Neural crest cell (in vitro differentiated cells): ENCODE measurements around the gene NUAK2. TPM values are rescaled to one million over a fixed set of nuclear protein-coding genes. Genes with fewer than 3 reads are reported as not detected.
A peak's percentile ranks its signal among the peaks of the same experiment; 100 is the strongest.

Source experiments
- DNase-seq: peaks from one replicate; pipeline ENCODE4 v3.0.0; 2021; ENCODE audit warnings: low read depth, mixed read lengths, low spot score
- H3K27ac Mint-ChIP-seq: one replicate; pipeline ENCODE4 v1.8.0; 2021; ENCODE audit warnings: mild to moderate bottlenecking, mixed read lengths; ENCODE audit not compliant: unreplicated experiment
- H3K27me3 Mint-ChIP-seq: 2 replicates; pipeline ENCODE4 v1.8.0; 2021; ENCODE audit warnings: low read depth, mild to moderate bottlenecking, mixed read lengths
- H3K36me3 Mint-ChIP-seq: 2 replicates; pipeline ENCODE4 v1.8.0; 2021; ENCODE audit warnings: low read depth, mild to moderate bottlenecking, mixed read lengths
- H3K4me1 Mint-ChIP-seq: 2 replicates; pipeline ENCODE4 v1.8.0; 2021; ENCODE audit warnings: mixed read lengths
- H3K4me3 Mint-ChIP-seq: one replicate; pipeline ENCODE4 v1.8.0; 2021; ENCODE audit warnings: mild to moderate bottlenecking, mixed read lengths
- H3K9me3 Mint-ChIP-seq: 2 replicates; pipeline ENCODE4 v1.8.0; 2021; ENCODE audit warnings: mixed read lengths
- CTCF ChIP-seq: fragments of 200-600 bp; sonication (generic); conservative IDR thresholded peaks from 2 replicates; pipeline ENCODE4 v1.5.0; 2021; ENCODE audit warnings: antibody characterized with exemption, mild to moderate bottlenecking
- total RNA-seq: library from RNA; stranded (reverse); gene quantifications from 2 replicates; pipeline ENCODE4 v1.2.1, GENCODE V29; 2021

Gene NUAK2
- total RNA-seq, 1 donor from 2014 or later, result 15.4 TPM

DNA sequence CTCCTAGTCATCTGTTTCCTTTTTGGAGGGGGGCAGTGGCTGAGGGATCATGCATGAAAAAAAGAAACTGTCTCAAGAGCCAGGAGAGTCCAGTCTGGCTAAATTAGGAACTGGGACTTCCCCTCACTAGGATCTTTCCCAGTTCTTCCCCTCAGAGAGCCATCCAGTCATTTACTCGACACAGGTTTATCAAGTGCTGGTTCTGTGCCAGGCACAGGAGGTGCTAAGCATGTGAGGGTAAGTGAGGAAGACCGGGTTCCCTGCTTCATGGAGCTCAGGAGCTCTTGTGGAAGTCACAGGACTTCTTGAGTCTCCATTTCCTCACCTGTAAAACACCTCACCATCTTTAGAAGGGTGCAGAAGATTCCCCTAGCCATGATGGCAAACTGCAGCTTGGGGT lies 8.6 kb upstream of the NUAK2 start:
- Mint-ChIP-seq H3K4me1 (peaks cover 17% of the 10 kb centered on the region), H3K4me3 (no peak overlapping the region)

DNA sequence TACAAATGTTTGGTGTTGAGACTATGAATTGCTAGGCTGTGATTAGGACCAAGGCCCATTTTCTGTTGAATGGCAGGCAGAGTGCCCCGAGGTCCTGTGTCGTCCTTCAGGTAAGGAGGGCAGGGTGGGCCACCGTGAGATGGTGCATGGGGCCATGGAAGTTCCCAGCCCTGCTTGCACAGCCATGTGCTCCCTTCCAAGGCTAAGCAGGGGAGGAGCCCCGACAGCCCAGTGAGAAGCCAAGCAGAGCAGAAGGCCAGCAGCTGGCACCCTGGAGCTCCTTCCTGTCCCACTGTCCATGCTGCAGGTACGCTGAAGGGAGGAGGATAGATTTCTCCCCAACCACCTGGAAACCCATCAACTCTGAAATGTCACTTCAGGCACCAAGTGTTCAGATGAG lies 8.2 kb upstream of the NUAK2 start:
- Mint-ChIP-seq H3K27me3 (peaks cover 3% of the 10 kb centered on the region), H3K9me3 (no peaks in the 10 kb centered on the region), H3K4me1 (peaks cover 21% of the 10 kb centered on the region), H3K4me3 (no peak overlapping the region), H3K36me3 (no peaks in the 10 kb centered on the region), H3K27ac (no peak overlapping the region)
- DNase-seq, result no peak
- TF ChIP-seq CTCF, result no peak

More for the DNA sequence above, 8.6 kb upstream of the NUAK2 start:
- DNase-seq, result no peak
- Mint-ChIP-seq H3K27me3 (peaks cover 3% of the 10 kb centered on the region), H3K27ac (no peak overlapping the region), H3K36me3 (no peaks in the 10 kb centered on the region), H3K9me3 (no peaks in the 10 kb centered on the region)
- TF ChIP-seq CTCF, result no peak

GRCh38 chr1:205328476-205328875 lies 6.9 kb upstream of the NUAK2 start:
- H3K4me3 Mint-ChIP-seq, result no peak overlapping the region
- H3K27me3 Mint-ChIP-seq, result peaks cover 2% of the 10 kb centered on the region
- no peak overlapping the region for H3K27ac Mint-ChIP-seq
- no peaks in the 10 kb centered on the region for H3K36me3 Mint-ChIP-seq
- no peak for DNase-seq
- H3K4me1 Mint-ChIP-seq, result peaks cover 21% of the 10 kb centered on the region
- TF ChIP-seq CTCF, result no peak
- no peaks in the 10 kb centered on the region for H3K9me3 Mint-ChIP-seq

- Mint-ChIP-seq H3K27me3 (no peaks in the 10 kb centered on the region), H3K4me3 (no peak overlapping the region), H3K4me1 (peaks cover 24% of the 10 kb centered on the region), H3K9me3 (no peaks in the 10 kb centered on the region), H3K36me3 (no peaks in the 10 kb centered on the region), H3K27ac (peak overlapping the region; percentile 47)
- DNase-seq, result no peak
- no peak for TF ChIP-seq CTCF
Observed at GRCh38 chr1:205326812-205327466, 5.4 kb upstream of the NUAK2 start.

DNA sequence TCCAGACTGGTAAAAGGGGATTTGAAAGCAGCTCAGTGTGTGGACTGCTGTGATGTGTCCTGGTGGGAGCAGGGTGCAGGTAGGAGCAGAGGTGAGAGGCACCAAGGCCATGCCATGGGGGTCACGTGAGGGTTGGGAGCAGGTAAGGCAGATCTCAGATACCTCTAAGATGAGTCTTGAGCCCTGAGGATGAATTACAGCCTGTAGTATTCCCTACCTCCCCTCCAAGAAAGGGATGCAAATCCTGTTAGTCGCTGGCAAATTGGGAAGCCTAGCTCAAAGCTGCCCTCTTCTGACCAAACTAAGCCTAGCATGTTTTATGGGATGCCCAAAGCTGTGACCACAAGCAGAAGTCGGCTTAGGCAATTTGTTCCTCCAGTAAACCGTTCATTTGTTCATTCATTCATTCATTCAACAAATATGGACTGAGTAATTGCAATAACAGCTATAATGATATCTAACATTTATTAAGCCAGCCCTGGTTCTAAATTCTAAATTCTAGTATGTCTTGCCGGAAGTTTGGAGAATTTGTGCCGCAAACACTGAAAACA lies 3.9 kb upstream of the NUAK2 start:
- no peaks in the 10 kb centered on the region for H3K9me3 Mint-ChIP-seq
- peaks cover 27% of the 10 kb centered on the region for H3K4me1 Mint-ChIP-seq
- peak; percentile 81 for DNase-seq
- TF ChIP-seq CTCF, result peak; percentile 84
- H3K27me3 Mint-ChIP-seq, result no peaks in the 10 kb centered on the region
- H3K4me3 Mint-ChIP-seq, result peak overlapping the region; percentile 80
- no peaks in the 10 kb centered on the region for H3K36me3 Mint-ChIP-seq
- H3K27ac Mint-ChIP-seq, result no peak overlapping the region
